IPS-18c (cell line): ENCODE data around the gene APBA2.
A peak's percentile ranks its signal among the peaks of the same experiment; 100 is the strongest.

Experiments used
- H3K4me3 ChIP-seq: 2 replicates; pipeline ENCODE4 v1.7.0; 2013; ENCODE audit warnings: low read depth, mild to moderate bottlenecking, low read length, moderate library complexity; ENCODE audit not compliant: insufficient read depth
- H3K9me3 ChIP-seq: one replicate; pipeline ENCODE4 v1.6.1; 2013; ENCODE audit warnings: mild to moderate bottlenecking, low read length, moderate library complexity; ENCODE audit not compliant: control insufficient read depth, insufficient read depth

The APBA2 gene

DNA sequence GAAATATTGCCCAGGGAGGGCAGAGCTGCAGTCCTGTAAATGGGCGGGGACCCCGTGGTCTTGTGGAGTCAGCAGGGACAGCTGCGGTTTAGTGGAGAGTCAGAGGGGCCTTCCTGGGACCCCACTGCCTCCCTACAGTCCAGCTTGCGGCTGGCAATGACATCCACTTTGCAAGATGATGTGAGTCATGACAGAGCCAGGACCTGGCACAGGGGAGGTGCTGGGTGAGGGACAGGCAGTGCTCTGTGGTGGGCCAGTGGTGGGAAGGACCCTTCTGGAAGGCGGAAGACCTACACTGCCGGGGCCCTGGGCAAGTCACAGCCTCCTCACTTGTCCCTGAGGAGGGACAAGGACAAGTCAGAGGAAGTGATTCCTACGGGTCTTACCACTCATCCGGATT lies 17.8 kb downstream of the APBA2 start:
- no peak overlapping the region for H3K4me3 ChIP-seq
- H3K9me3 ChIP-seq = no peaks in the 10 kb centered on the region

DNA sequence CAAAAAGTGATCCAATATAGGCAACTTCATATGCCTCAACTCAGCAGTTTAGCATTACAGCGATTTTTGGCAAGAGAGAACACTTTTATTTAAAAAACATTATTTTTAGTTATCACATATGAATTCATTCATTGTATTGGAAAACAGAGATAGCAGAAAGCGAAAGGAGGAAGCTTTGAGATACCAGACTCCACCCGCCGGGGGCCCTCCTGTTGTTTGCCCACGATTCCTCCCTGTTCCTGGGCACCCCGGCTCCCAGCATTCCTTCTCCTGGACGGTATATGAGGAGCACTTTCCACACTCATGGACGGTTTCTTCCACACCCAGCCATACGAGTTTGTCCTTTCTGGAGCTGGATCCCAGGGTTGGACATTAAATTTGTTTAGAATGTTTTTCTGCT lies 18.2 kb downstream of the APBA2 start:
- Histone ChIP-seq H3K4me3 (no peak overlapping the region), H3K9me3 (no peaks in the 10 kb centered on the region)

DNA sequence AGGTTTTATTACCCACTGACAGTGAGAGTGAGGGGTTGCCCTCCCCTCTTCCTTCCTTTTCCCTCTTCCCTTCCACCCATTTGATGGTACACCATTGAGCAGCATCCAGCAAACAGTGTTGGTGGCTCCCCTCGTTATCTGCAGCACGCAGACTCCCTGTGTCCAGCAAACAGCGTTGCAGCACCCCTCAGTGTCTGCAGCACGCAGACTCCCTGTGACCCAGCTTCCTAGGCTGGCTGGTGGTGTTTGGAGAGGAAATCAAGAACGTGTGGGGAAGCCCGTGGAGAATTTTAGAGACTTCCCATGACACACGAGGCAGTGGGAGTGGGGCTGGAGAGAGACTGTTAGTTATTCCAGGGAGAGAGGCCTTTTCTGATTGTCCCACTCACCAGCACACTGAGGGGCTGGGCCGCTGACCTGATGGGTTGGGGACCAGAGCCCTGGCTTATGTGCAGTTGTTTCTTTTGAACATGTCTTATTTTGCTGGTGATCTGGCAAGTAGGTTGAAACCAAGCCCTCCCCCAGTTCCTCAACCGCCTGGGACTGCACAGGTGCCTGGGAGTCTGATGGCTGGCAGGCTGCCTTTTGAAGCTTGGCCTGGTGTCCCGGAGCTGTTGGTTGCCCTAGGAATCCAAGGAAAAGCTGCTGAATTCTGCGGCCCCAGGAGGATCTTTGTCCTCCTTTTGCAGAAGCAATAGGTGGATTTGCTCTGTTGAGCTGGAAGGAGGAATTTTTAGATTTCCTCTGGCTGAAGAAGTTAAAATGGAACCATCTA lies 19.0 kb downstream of the APBA2 start:
- no peak overlapping the region for H3K4me3 ChIP-seq
- no peaks in the 10 kb centered on the region for H3K9me3 ChIP-seq

DNA sequence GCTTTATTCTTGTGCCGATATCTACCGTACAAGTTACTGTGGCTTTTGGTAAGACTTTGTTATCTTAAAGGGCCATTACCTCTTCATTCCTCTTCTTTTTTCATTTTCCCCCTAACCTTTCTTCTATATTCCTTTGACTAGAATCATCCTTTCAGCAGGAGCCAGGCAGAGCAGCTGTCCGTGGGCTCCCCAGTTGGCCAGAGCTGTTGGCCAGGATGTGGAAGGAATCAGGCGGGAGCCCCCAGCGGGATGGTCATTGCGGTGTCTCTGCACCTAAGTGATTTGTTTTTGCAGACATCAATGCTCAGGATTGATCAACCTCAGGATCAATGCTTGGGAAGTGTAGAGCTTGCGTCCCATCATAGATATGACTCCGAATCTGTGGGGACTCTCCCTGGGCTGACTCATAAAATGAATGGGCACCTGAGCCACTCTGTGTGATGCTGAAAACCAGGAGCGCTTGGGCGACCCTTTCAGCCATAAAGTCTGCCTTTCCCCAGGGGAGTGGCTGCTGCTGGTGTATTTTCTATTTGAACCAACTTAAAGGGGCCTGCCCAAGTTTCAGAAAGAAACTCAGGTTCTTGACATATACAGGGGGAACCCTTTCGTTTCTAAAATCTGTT lies 21.7 kb downstream of the APBA2 start:
- Histone ChIP-seq H3K9me3 (no peaks in the 10 kb centered on the region), H3K4me3 (no peak overlapping the region)

DNA sequence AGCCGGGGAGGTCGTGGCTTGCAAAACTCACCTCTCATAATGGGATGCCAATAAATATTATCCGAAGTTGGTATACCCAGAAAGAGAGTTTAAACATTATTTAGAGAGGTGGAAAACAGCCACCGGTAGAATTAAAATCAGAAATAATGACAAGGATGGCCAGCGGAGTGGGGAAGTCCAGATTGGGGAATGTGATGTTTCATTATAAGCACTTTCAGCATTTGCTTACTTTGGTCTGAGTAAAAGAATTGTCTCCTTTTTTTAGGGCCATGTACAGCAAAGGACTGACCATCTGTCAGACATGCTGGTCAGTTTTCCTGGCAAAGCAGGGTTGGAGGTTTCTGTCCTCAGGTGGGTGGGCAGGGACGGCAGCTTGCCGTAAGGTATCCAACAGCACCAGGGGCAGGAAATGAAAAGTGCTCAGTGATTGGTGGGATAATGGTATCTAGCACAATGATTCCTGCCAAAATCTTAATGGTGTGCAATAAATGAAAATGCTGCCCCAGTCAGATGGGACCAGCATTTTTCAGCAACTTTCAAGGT lies 24.3 kb downstream of the APBA2 start:
- no peak overlapping the region for H3K4me3 ChIP-seq
- no peaks in the 10 kb centered on the region for H3K9me3 ChIP-seq

DNA sequence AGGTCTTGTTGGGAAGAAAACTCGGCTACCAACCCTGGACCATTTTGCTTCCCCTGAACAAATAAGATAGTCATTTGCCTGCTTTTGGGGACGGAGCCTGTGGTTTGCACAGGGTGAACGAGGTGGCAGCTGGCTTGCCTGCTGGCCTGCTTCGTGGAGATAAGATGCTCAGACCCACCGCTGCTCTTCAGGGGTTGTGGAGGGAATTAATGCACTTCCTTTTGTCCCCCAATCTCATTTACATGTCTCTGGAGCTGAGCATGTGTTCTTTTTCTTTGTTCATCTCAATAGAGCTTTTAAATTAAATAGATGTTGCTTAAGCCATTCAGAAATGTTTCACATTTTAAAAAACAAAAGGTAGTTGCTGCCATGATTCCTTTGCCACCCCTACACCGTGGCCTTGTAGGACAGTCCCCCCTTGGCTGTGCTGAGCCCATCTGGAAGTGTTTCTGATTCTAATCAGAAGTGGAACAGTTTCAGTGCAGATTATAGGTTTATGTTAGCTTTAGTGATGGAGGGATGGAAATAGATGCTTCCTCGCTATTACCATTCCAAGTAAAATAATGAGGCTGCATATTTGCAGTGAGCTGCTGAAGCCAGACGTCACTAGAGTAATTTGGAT lies 25.6 kb downstream of the APBA2 start:
- Histone ChIP-seq H3K4me3 (no peak overlapping the region), H3K9me3 (no peaks in the 10 kb centered on the region)

DNA sequence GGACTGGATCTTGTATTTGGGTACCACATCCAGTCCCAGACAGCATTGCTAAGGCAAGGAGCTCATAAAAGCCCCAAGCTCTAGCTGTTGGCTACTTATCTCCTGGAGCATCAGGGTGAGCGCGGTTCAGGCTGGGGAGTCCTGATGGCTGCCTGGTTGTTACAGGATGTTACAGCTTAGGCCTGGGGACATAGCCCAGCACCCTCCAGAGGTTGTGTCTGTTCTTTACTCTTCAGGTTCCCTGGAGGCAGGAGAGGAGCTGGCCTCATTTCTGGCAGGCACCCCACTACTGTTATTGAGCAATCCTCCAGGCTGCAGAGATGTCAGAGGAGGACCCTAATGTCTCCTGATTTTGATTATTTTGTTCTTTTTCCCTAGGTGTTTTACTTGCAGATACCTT lies 26.6 kb downstream of the APBA2 start:
- Histone ChIP-seq H3K9me3 (no peaks in the 10 kb centered on the region), H3K4me3 (no peak overlapping the region)

DNA sequence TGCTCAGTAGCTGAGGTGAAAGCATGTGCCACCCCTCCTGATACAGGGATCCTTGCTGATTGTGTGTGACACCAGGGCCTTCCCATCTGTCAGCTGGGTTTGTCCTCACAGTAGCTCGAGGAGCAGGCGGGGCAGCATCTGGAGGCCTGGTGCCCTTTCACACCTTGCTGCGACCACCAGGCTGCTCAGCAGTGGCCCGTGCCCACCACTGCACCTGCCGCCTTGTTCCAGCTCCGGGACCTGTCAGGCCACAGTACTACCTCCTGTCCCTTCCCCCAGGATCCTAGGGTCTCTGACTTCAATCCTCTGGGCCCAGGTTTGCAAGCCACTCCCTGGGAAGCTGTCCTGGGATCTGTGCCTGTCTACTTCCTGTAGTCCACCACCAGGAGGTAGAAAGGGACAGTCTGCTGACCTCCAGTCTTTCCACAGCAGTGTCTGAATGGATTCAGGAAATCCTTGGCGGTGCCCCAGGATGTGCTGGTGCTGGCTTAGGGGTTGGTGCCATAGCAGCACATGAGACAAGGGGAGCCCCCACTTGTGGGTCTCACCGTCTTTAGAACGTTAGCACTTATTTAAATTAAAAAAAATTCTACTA lies 27.5 kb downstream of the APBA2 start:
- H3K4me3 ChIP-seq = no peak overlapping the region

DNA sequence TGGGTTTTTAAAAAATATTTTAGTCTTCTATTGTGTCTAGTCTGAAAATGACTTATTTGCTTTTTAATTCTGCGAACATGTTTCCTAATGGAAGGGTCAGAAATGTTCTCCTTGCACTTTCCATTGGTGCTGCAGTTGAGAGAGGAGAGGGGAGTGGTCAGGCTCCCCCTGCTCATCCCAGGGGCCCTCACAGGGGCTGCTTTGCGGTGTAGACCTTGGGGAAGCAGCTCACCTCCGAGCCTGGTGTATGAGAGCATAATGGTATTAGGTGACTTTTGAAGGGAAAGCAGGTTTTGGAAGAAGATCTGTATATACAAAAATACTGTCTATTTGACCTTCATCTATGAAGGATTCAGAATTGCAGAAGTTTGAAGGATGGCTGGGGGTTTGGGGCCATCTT lies 28.3 kb downstream of the APBA2 start:
- H3K4me3 ChIP-seq = no peak overlapping the region
- H3K9me3 ChIP-seq = peaks cover 2% of the 10 kb centered on the region

More for the DNA sequence above, 27.5 kb downstream of the APBA2 start:
- no peaks in the 10 kb centered on the region for H3K9me3 ChIP-seq

DNA sequence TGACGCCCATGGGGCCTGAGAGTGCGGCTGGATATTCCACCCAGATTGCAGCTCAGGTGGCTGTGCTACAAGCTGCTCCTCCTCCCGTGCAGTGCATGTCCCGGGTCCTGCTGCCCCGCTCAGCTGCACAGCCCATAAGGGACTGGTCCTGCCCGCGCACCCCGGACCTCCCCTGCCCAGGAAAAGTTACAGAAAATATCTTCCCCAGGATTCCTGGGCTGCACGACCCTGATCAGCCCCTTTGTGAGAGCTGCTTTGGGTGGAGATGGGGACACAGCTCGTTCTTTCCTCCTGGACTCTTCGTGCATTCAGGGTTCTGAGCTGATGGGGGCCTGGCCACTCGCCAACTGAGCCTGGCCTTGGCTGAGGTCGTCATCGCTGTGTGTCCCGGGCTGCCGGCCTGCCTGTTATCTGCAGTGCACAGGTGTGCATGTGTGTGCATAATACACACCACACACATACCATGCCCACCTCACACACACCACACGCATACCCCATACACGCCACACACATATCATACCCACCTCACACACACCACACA lies 28.8 kb downstream of the APBA2 start:
- Histone ChIP-seq H3K4me3 (no peak overlapping the region), H3K9me3 (peaks cover 2% of the 10 kb centered on the region)

DNA sequence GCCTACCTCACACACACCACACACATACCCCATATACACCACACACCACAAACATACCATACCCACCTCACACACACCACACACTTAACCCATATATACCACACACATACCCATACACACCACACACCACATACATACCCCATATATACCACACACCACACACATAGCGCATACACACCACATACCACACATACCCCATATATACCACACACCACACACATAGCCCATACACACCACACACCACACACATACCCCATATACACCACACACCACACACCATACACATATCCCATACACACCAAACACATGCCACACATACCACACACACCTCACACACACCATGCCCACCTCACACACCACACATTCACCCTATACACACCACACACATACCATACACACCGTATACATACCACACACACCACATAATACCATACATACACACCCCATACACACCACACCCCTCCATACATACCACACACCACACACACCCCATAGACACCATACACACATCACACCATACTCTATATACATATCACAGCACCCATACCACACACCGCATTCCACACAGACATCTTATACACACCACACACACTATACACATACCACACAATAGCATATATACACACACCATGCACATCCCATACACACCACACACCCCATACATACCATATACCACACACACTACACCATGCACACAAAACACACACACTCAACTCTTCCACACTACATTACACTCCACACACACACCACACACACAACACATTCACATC lies 29.5 kb downstream of the APBA2 start:
- Histone ChIP-seq H3K9me3 (peaks cover 2% of the 10 kb centered on the region), H3K4me3 (no peak overlapping the region; the same call in 1 of the 2 replicates)

DNA sequence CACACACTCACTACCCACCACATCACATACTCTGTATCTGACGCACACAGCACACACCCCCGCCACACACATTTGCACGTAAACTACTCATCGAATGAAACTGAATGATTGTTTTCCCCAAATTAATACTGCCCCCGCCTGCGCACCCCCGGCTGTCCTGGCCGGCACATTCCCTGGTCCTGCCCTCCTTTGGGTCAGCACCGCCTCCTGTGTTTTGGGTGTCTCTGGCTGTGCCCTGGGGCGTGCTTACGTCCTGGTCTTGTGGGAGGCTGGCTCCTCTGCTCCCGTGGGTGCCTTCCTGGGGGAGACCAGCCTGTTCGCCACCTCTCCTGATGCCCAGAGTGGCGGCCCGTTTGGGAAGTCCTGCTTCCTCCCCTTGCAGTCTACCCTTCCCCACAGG lies 30.2 kb downstream of the APBA2 start:
- peaks cover 2% of the 10 kb centered on the region for H3K9me3 ChIP-seq
- H3K4me3 ChIP-seq = no peak overlapping the region

DNA sequence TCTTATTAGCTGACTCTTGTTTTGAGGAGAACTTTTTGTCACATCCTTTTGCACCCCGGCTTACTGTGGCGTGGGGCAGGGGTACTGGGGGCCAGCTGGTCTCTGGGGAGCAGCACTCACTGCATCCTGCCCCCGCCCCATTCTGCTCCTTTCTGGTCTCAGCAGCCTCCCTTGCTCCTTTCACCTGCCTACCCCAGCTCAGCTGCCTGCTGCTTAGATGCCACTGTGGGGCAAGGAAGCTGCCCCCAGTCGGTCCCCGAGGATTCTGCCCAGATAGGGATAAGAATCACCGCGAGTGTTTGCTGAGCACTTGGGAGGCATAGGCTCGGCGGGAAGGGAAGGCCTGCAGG lies 32.0 kb downstream of the APBA2 start:
- Histone ChIP-seq H3K9me3 (peaks cover 2% of the 10 kb centered on the region), H3K4me3 (0 out of 2 replicates have a peak overlapping the region, but pooled peaks have one; percentile 20)

DNA sequence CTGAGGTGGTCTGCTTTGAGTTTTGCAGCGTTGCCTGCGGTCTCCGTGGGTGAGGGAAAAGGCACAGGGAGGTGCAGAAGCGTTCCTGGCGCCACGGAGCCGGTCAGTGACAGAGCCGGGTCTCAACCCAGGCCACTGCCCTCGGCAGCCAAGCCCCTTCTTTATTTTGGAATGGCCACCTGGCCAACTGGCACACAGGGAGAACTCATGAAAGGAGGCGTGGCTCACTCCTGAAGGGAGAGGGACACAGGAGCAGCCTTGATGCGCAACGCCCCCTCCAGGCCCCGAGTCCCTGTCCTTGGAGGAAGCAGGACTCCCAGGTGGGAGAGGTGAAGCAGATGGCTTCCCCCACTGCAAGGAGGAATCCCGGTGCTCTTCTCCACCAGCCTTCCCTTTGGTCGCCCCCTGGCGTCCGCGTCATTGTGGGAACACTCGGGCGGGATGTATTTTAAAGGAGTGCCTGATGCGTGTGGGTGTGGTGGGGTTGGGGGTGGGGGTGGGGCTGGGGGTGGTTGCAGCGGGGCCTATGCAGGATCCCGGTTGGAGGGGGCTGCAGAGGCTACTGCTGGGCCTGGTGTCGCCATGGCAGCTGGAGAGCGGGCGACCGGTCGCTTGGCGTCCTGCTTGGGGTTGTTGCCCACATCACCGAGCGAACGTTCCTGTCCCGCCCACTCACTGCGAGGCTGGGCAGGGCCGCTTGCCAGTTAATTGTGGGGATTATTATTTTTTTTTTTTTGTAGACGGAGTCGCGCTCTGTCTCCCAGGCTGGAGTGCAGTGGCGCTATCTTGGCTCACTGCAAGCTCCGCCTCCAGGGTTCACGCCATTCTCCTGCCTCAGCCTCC lies 32.6 kb downstream of the APBA2 start:
- H3K4me3 ChIP-seq = peak overlapping the region; percentile 34; the same call in 1 of the 2 replicates
- H3K9me3 ChIP-seq = peaks cover 2% of the 10 kb centered on the region

DNA sequence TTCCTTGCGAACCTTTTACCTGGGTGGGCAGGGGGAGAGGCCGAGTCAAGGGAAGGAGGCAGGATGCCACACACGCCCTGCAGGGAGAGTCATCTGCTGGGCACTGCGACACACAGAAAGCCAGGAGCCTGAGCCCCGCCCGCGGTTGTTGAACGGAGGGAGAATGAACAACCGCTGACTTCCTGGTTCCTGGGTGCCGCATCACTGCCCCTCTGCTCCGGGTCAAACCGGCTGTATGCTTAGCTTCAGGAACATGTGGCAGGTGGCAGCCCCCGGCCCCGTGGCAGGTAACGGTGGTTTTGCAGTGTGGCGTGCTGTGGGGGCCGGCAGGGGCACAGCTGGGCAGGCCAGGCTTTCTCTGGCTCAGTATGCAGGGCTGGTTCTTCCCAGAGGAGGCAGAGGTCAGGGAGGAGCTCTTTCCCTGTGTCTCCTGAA lies 33.4 kb downstream of the APBA2 start:
- H3K4me3 ChIP-seq = no peak overlapping the region; the same call in 1 of the 2 replicates
- H3K9me3 ChIP-seq = peaks cover 2% of the 10 kb centered on the region
